Measurements from ENCODE around the gene RYR1. TPM values are rescaled to one million over a fixed set of nuclear protein-coding genes. Genes with fewer than 3 reads are reported as not detected.

RYR1 gene
- total RNA-seq, 2 experiments from 2014 or later, result 0.19 to 0.28 TPM

DNA sequence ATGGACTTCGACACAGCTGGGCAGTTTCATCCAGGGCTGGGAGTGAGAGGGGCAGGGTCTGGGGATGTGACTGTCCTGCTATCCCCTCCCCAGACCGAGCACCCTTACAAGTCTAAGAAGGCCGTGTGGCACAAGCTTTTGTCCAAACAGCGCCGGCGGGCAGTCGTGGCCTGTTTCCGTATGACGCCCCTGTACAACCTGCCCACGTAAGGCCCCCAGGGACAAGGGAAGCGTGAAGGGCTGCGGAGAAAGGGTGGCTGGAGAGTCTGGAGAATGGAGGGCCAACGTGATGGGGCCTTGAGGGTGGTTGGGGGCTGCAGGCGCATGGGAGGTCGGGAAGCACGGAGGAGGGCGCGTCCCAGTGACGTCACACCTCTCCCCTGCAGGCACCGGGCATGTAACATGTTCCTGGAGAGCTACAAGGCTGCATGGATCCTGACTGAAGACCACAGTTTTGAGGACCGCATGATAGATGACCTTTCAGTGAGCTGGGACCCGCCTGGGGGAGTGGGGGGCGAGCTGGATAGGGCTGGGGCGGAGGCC, 94.8 kb downstream of the RYR1 start:
- H3K27ac Mint-ChIP-seq, result no peak overlapping the region

DNA sequence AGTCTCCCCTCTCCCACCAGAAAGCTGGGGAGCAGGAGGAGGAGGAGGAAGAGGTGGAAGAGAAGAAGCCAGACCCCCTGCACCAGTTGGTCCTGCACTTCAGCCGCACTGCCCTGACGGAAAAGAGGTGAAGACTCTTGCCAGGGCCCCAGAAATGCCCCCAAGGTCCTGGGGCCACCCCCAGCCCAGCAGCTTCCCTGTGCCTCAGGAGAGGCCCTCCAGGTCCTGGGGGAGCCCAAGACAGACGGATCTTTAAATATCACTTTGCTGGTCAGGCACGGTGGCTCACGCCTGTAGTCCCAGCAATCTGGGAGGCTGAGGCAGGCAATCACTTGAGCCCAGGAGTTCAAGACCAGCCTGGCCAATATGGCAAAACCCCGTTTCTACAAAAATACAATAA, 95.4 kb downstream of the RYR1 start:
- peaks cover 3% of the 10 kb centered on the region for H3K4me1 Mint-ChIP-seq
- no peak overlapping the region for H3K4me3 Mint-ChIP-seq
- no peak overlapping the region for H3K27ac Mint-ChIP-seq
- no peaks in the 10 kb centered on the region for H3K9me3 Mint-ChIP-seq
- DNase-seq, result no peak
- H3K36me3 Mint-ChIP-seq, result no peaks in the 10 kb centered on the region
- peaks cover 23% of the 10 kb centered on the region for H3K27me3 Mint-ChIP-seq

More for the DNA sequence above, 94.8 kb downstream of the RYR1 start:
- Mint-ChIP-seq H3K27me3 (peaks cover 19% of the 10 kb centered on the region), H3K36me3 (no peaks in the 10 kb centered on the region), H3K9me3 (no peaks in the 10 kb centered on the region), H3K4me1 (peaks cover 3% of the 10 kb centered on the region), H3K4me3 (peak overlapping the region; percentile 19)
- no peak for DNase-seq

DNA sequence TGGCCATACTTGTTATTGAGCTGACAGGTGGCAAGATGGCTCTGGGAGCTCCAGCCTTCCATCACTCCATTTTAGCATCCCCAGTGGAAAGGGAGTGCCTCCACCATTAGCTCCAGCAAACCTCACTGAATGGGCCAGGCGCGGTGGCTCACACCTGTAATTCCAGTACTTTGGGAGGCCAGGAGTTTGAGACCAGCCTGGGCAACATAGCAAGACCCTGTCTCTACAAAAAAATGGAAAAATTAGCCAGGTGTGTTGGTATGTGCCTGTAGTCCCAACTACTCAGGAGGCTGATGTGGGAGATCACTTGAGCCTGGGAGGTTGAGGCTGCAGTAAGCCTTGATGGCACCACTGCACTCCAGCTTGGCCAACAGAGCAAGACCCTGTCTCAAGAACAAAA, 98.0 kb downstream of the RYR1 start:
- H3K9me3 Mint-ChIP-seq, result peaks cover 17% of the 10 kb centered on the region
- peaks cover 36% of the 10 kb centered on the region for H3K27me3 Mint-ChIP-seq
- peaks cover 3% of the 10 kb centered on the region for H3K4me1 Mint-ChIP-seq
- DNase-seq, result no peak
- H3K27ac Mint-ChIP-seq, result no peak overlapping the region
- H3K4me3 Mint-ChIP-seq, result no peak overlapping the region
- H3K36me3 Mint-ChIP-seq, result peaks cover 9% of the 10 kb centered on the region

- peaks cover 9% of the 10 kb centered on the region for H3K36me3 Mint-ChIP-seq
- H3K4me1 Mint-ChIP-seq, result peaks cover 13% of the 10 kb centered on the region
- peaks cover 18% of the 10 kb centered on the region for H3K9me3 Mint-ChIP-seq
- H3K27ac Mint-ChIP-seq, result no peak overlapping the region
- no peak overlapping the region for H3K4me3 Mint-ChIP-seq
- peaks cover 28% of the 10 kb centered on the region for H3K27me3 Mint-ChIP-seq
- DNase-seq, result no peak
Measured at GRCh38 chr19:38532939-38533338, 99.4 kb downstream of the RYR1 start.

DNA sequence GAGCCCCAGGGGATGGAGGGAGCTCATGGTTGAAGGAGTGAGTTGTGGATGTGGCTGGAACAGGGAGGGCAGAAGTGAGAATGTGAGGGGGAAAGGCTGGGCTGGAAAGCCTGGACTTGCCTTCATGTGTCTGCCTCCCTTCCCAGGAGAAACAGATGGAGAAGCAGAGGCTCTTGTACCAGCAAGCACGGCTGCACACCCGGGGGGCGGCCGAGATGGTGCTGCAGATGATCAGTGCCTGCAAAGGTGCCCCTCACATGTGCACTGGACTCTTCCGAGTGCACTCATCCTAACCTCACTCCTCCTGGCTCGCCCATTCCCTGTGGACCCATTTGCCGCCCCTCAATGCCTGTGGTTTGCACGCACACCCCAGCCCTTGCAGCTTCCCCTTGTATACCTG, 101.1 kb downstream of the RYR1 start:
- Mint-ChIP-seq H3K36me3 (peaks cover 13% of the 10 kb centered on the region), H3K27me3 (peaks cover 24% of the 10 kb centered on the region), H3K4me3 (no peak overlapping the region), H3K9me3 (peaks cover 20% of the 10 kb centered on the region), H3K27ac (no peak overlapping the region), H3K4me1 (peaks cover 27% of the 10 kb centered on the region)
- no peak for DNase-seq

- Mint-ChIP-seq H3K27ac (no peak overlapping the region), H3K4me1 (peaks cover 29% of the 10 kb centered on the region), H3K27me3 (peaks cover 24% of the 10 kb centered on the region), H3K4me3 (no peak overlapping the region), H3K36me3 (peaks cover 13% of the 10 kb centered on the region), H3K9me3 (peaks cover 20% of the 10 kb centered on the region)
- no peak for DNase-seq
Measured at GRCh38 chr19:38535212-38535611, 101.7 kb downstream of the RYR1 start.

DNA sequence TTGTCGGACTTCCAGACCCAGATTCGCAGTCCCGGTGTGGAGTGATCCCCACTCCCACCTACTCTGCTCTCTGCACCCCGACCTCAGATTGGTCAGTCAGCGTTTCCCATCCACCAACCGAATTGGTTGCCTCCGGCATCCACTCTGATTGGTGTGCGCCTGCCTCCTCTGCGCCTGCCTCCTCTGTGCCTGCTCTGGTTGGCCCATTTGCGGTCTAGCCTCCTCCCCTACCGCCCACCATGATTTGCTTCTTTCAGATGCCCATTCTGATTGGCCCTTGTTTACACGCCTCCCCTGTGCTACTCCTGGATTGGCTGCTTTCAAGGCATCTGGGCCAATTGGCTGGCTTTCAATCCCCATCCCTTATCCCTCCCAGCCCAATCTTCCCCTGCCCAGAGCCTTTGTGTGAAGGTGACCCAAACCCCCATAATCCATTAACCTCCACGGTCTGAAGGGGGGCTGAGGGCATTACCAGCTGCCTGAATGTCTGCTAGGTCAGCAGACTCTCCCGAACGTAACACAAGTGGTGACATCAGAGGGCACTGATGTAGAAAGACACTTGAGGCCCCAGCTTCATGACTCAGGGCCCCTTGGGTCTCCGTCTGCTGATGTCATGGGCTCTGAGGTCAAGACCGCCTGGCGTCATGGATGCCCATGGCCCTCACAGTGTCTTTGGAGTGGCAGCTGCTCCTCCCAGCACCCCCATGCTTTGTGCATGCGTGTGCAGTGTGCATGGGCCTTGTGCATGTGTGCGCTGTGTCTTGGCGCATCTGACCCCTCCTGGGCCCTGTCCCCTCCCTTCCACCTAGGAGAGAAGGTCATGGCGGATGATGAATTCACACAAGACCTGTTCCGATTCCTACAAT, 103.8 kb downstream of the RYR1 start:
- H3K4me1 Mint-ChIP-seq, result peaks cover 29% of the 10 kb centered on the region
- peaks cover 24% of the 10 kb centered on the region for H3K27me3 Mint-ChIP-seq
- DNase-seq, result no peak
- no peak overlapping the region for H3K27ac Mint-ChIP-seq
- H3K36me3 Mint-ChIP-seq, result peaks cover 13% of the 10 kb centered on the region
- H3K4me3 Mint-ChIP-seq, result no peak overlapping the region
- peaks cover 21% of the 10 kb centered on the region for H3K9me3 Mint-ChIP-seq

DNA sequence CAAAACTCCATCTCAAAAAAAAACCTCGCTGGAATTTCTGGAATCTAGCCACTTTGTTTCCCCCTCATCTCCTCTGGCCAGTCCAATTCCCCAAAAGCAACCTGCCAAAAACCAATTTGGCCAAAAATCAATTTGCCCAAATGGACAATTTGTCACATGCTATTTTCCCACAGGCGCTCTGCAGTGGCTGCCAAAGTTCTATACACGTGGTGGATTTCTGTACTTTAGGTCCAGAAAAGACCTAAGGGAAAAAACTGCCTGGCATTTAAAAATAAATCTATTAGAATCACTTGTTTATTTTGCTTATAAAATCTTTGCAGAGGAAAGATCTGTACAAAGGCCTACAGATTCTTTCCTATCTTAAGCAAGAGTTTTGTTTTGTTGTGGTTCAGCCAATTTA, 104.9 kb downstream of the RYR1 start:
- Mint-ChIP-seq H3K9me3 (peaks cover 21% of the 10 kb centered on the region), H3K27me3 (peaks cover 22% of the 10 kb centered on the region), H3K4me3 (peak overlapping the region; percentile 7), H3K4me1 (peaks cover 29% of the 10 kb centered on the region), H3K36me3 (peaks cover 13% of the 10 kb centered on the region), H3K27ac (peak overlapping the region; percentile 86)
- DNase-seq, result no peak

- Mint-ChIP-seq H3K9me3 (peaks cover 21% of the 10 kb centered on the region), H3K4me3 (peak overlapping the region; percentile 18), H3K36me3 (peaks cover 13% of the 10 kb centered on the region), H3K4me1 (peaks cover 29% of the 10 kb centered on the region), H3K27me3 (peaks cover 18% of the 10 kb centered on the region), H3K27ac (peak overlapping the region; percentile 86)
- DNase-seq, result peak; percentile 23
Measured at GRCh38 chr19:38538793-38539528, 105.5 kb downstream of the RYR1 start.

- peak overlapping the region; percentile 86 for H3K27ac Mint-ChIP-seq
- H3K9me3 Mint-ChIP-seq, result peaks cover 18% of the 10 kb centered on the region
- H3K4me3 Mint-ChIP-seq, result no peak overlapping the region
- peaks cover 36% of the 10 kb centered on the region for H3K4me1 Mint-ChIP-seq
- H3K36me3 Mint-ChIP-seq, result peaks cover 10% of the 10 kb centered on the region
- peaks cover 11% of the 10 kb centered on the region for H3K27me3 Mint-ChIP-seq
- no peak for DNase-seq
Measured at GRCh38 chr19:38539751-38540150, 106.3 kb downstream of the RYR1 start.

DNA sequence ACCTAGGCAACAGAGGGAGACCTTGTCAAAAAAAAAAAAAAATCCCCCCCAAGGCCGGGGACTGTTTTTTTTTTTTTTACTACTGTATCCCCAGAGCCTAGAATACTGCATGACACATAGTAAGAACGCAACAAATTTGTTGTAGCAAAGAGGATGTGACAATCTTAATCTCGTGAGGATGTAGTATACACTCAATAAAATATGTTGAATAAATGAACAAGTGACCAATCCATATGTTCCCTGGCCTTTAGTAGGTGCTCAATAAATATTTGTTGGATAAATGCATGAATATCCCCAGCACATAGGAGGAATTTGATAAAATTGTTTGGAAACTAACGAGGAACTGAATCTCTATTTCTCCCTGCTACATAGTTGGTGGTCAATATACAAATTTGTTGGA, 108.5 kb downstream of the RYR1 start:
- H3K27ac Mint-ChIP-seq, result no peak overlapping the region
- H3K9me3 Mint-ChIP-seq, result peaks cover 4% of the 10 kb centered on the region
- H3K36me3 Mint-ChIP-seq, result peaks cover 4% of the 10 kb centered on the region
- peaks cover 4% of the 10 kb centered on the region for H3K27me3 Mint-ChIP-seq
- H3K4me1 Mint-ChIP-seq, result peaks cover 34% of the 10 kb centered on the region
- H3K4me3 Mint-ChIP-seq, result no peak overlapping the region
- DNase-seq, result no peak

DNA sequence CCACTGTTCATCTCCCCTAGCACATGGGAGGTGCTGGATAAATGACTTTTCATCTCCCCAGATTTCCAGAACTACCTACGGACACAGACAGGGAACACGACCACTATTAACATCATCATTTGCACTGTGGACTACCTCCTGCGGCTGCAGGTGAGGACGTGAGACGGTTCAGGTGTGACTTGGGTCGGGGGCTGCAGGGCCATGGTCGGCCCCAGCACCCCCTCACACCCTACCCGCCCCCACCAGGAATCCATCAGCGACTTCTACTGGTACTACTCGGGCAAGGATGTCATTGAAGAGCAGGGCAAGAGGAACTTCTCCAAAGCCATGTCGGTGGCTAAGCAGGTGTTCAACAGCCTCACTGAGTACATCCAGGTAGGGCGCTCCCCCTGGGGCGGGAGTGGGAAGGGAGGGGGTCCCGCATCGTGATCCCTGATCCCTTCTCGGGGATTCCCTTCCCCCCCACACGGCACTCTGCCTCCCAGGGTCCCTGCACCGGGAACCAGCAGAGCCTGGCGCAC, 109.9 kb downstream of the RYR1 start:
- no peak overlapping the region for H3K4me3 Mint-ChIP-seq
- H3K4me1 Mint-ChIP-seq, result peaks cover 22% of the 10 kb centered on the region
- peaks cover 4% of the 10 kb centered on the region for H3K27me3 Mint-ChIP-seq

GRCh38 chr19:38543807-38544568, 110.5 kb downstream of the RYR1 start:
- H3K27me3 Mint-ChIP-seq, result peaks cover 4% of the 10 kb centered on the region
- H3K36me3 Mint-ChIP-seq, result peaks cover 2% of the 10 kb centered on the region
- H3K4me3 Mint-ChIP-seq, result no peak overlapping the region
- H3K27ac Mint-ChIP-seq, result no peak overlapping the region
- H3K4me1 Mint-ChIP-seq, result peaks cover 16% of the 10 kb centered on the region
- peak; percentile 37 for DNase-seq
- H3K9me3 Mint-ChIP-seq, result peaks cover 2% of the 10 kb centered on the region

More for the DNA sequence above, 109.9 kb downstream of the RYR1 start:
- H3K27ac Mint-ChIP-seq, result no peak overlapping the region
- H3K9me3 Mint-ChIP-seq, result peaks cover 3% of the 10 kb centered on the region
- peaks cover 3% of the 10 kb centered on the region for H3K36me3 Mint-ChIP-seq
- DNase-seq, result no peak

GRCh38 chr19:38544569-38545315, 111.3 kb downstream of the RYR1 start:
- H3K9me3 Mint-ChIP-seq, result peaks cover 2% of the 10 kb centered on the region
- peaks cover 10% of the 10 kb centered on the region for H3K4me1 Mint-ChIP-seq
- peak overlapping the region; percentile 57 for H3K27ac Mint-ChIP-seq
- no peak overlapping the region for H3K4me3 Mint-ChIP-seq
- peaks cover 4% of the 10 kb centered on the region for H3K27me3 Mint-ChIP-seq
- no peaks in the 10 kb centered on the region for H3K36me3 Mint-ChIP-seq
- no peak for DNase-seq
